GM18870 (cell line): Measurements from ENCODE around the gene NR0B1.

Experiments
- ATAC-seq: cut with Tn5 transposase; IDR thresholded peaks from one replicate; pipeline ENCODE4 v1.9.1; 2021; ENCODE audit warnings: moderate library complexity; ENCODE audit not compliant: unreplicated experiment

NR0B1 gene

DNA sequence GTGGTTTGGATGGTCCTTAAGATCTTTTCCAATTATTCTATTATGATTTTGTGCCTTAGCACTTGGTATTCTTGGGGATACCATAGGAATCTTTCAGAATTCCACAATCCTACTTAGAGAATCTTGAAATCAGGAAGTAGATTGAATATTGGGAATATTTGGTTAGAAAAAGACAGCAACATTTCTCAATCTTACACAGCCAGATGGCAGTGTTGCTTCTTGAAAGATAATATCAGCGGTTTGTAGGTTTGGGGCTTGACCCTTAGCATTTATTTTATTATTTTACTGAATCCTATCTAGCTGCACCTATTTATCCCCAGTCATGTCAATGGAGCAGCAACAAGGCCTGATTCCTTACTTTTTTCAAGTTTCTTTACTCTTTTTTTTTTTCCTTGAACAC is 33.7 kb downstream of the NR0B1 start:
- no peak for ATAC-seq

DNA sequence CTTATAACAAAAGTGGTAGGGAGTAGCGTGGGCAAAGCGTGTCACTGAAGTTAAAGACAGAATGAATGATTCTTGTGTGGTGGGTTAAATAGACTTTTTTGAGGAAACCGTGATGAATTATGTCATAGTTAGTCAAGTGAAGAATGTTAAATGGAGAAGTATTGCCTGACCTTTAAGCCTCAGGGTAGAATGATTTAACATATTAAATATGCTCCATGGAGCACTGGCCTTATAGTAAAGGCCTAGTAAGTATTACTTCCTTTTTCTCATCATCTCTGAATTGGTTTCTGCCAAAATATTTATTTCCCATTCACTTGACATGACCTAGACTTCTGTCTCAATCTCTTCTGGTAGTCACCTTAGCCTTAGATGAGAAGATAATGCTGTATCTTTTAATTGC is 38.6 kb downstream of the NR0B1 start:
- no peak for ATAC-seq

GRCh38 chrX:30262763-30263162 is 46.4 kb downstream of the NR0B1 start:
- no peak for ATAC-seq

DNA sequence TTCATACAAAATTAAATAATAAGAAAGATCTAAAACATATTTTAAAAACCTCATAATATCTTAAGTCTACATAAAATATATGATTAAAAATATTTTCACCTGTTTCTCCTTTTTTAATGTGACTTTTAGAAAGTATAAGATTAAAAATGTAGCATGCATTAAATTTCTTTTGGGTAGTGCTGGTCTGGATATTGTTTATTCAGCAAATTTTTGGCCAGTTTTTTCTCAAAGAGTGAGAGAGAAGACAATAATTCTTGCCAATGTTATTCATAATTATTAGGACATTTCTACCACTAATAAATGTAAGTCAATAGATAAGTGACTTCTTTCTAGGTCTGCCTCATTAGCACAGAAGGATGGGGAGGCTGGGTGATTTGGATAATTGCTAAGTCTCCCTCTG is 48.2 kb downstream of the NR0B1 start:
- no peak for ATAC-seq

DNA sequence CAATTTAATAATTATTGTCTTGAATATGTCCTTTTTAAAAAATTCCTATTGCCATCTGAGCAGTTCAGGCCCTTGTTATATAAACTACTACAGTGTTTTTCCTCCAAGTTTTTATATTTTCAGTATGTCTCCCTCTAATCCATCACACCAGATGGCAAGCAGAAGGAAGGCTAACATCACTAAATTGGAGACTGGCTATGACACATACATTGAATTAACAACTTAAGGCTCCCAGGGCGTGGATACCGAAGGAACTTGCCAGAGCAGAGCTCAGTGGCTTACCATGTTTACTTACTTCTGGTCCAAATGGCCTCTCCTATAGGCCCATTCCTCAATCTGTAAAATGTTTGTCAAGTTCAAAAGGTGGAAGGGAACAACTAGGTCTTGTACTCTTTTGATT is 49.3 kb downstream of the NR0B1 start:
- no peak for ATAC-seq
